Lung (tissue), 12 donors: ENCODE measurements around the gene PLCH1. TPM values are rescaled to one million over a fixed set of nuclear protein-coding genes. Genes with fewer than 3 reads are reported as not detected.

Source experiments
- ATAC-seq: fragments of 200-7000 bp; cut with Tn5 transposase; one replicate; pipeline ENCODE4 v1.9.1; 2020; ENCODE audit warnings: moderate number of reproducible peaks; ENCODE audit not compliant: insufficient read depth, low FRiP score
- DNase-seq, 3 donors: peaks; one replicate each; pipeline ENCODE4 v3.0.0-alpha.2; 2013 to 2017
- H3K27ac ChIP-seq, 2 donors: one replicate each; pipeline ENCODE4 v1.5.1; 2013; ENCODE audit warnings: mild to moderate bottlenecking in 2 of 2, moderate library complexity in 2 of 2, control low read depth in 1 of 2, inconsistent platforms in 1 of 2, low read depth in 1 of 2, low read length in 1 of 2
- H3K27me3 ChIP-seq, 3 donors: one replicate each; pipeline ENCODE4 v1.5.1; 2013; ENCODE audit warnings: low read length in 2 of 3; ENCODE audit not compliant: control insufficient read depth in 3 of 3, insufficient read depth in 3 of 3
- H3K36me3 ChIP-seq, 4 donors: one replicate each; pipeline ENCODE4 v1.5.1; 2013; ENCODE audit warnings: low read length in 4 of 4, mild to moderate bottlenecking in 1 of 4, moderate library complexity in 1 of 4; ENCODE audit not compliant: control insufficient read depth in 4 of 4, insufficient read depth in 4 of 4
- H3K4me1 ChIP-seq, 5 donors: one replicate each; pipeline ENCODE4 v1.5.1; 2013; ENCODE audit warnings: low read length in 5 of 5, mild to moderate bottlenecking in 2 of 5, moderate library complexity in 1 of 5; ENCODE audit not compliant: control insufficient read depth in 5 of 5, insufficient read depth in 5 of 5
- H3K4me3 ChIP-seq: one replicate; pipeline ENCODE4 v1.5.1; 2013; ENCODE audit warnings: mild to moderate bottlenecking, control low read depth, moderate library complexity
- H3K9ac ChIP-seq, 2 donors: one replicate each; pipeline ENCODE4 v1.5.1; 2013; ENCODE audit warnings: low read length in 2 of 2, control low read depth in 1 of 2; ENCODE audit not compliant: insufficient read depth in 1 of 2
- H3K9me3 ChIP-seq, 4 donors: one replicate each; pipeline ENCODE4 v1.5.1; 2013; ENCODE audit warnings: low read length in 3 of 4, mild to moderate bottlenecking in 1 of 4, moderate library complexity in 1 of 4; ENCODE audit not compliant: control insufficient read depth in 4 of 4, insufficient read depth in 3 of 4
- WGBS, 2 donors: extraction: QIAGEN DNeasy Blood & Tissue Kit; methylation state at CpG; one replicate each; pipeline ENCODE4 v1.1.7; 2013; 5-methylcytosine and 5-hydroxymethylcytosine counted together
- polyA plus RNA-seq, 2 donors: library from polyadenylated mRNA; stranded (reverse); fragments of 200-250 nt; gene quantifications; one replicate each; pipeline ENCODE4 v1.2.1, GENCODE V29; 2013
- total RNA-seq, 2 donors: library from RNA; depleted of rRNA in 1 of 2; stranded (reverse); fragments of >200 nt in 1 of 2; gene quantifications; one replicate each; pipeline ENCODE4 v1.2.1, GENCODE V29; 2014 to 2021
- TF ChIP-seq, protein P1 (sequence below): IDR thresholded peaks from 2 replicates; pipeline ENCODE4 v1.5.1; 2012; ENCODE audit warnings: mild to moderate bottlenecking; ENCODE audit errors: control extremely low read depth, extremely low read depth
- donor health status: control.
- donor health status: control.
- donor health status: Bipolar disorder and iron deficiency.
- donor health status: healthy.
- donor health status: DM: yes; HTN: yes; CAD: no.

Gene PLCH1
- total and polyA plus RNA-seq, 4 donors = 2.5 to 22.8 (median 9.1) TPM

GRCh38 chr3:155634121-155634719 is 110.7 kb downstream of the PLCH1 start:
- Histone ChIP-seq H3K9ac (no peak overlapping the region), H3K4me3 (no peak overlapping the region), H3K27ac (no peak overlapping the region), H3K4me1 (peaks cover 0 to 10% (median 0%) of the 10 kb centered on the region in 5 donors), H3K9me3 (no peaks in the 10 kb centered on the region), H3K36me3 (no peaks in the 10 kb centered on the region), H3K27me3 (no peaks in the 10 kb centered on the region)
- WGBS, 2 donors = 92 to 97% methylated on average over 3 of the region's 3 CpGs
- ATAC-seq = no peak
- TF ChIP-seq, protein P1, sequence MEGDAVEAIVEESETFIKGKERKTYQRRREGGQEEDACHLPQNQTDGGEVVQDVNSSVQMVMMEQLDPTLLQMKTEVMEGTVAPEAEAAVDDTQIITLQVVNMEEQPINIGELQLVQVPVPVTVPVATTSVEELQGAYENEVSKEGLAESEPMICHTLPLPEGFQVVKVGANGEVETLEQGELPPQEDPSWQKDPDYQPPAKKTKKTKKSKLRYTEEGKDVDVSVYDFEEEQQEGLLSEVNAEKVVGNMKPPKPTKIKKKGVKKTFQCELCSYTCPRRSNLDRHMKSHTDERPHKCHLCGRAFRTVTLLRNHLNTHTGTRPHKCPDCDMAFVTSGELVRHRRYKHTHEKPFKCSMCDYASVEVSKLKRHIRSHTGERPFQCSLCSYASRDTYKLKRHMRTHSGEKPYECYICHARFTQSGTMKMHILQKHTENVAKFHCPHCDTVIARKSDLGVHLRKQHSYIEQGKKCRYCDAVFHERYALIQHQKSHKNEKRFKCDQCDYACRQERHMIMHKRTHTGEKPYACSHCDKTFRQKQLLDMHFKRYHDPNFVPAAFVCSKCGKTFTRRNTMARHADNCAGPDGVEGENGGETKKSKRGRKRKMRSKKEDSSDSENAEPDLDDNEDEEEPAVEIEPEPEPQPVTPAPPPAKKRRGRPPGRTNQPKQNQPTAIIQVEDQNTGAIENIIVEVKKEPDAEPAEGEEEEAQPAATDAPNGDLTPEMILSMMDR = no peak
- no peak for DNase-seq

DNA sequence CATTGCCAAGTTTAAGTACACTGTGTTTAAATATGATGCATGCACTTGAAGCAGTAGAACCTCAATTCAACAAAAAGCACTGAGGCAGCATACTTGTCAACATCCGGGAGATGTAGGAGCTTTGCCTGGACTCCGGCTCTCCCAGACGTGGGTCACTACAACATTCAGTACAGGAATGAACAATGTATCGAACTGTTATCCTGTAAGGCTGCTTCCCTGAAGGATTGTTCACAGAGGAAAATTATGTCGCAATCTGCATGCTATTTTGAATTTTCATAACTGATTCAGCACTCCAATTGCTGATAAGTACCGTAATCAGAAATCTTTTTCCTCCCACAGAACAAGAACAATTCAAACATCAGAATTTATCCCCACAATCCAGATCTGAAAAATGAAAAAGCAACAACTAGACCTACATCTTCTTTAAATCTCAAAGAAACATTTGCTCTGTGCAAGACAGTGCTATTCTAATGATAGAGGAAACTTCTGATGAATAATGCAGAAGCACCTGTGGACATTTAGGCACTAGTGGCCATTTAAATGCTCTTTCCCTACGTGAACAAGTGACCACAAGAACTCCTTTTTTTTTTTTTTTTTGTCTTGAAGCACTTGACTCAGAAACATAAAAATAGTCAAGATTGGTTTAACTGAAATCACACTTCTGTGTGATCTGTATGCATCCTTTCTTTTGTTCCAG is 113.4 kb downstream of the PLCH1 start:
- Histone ChIP-seq H3K27me3 (no peaks in the 10 kb centered on the region), H3K27ac (peak overlapping the region in 1 of 2 donors; percentile 47), H3K36me3 (no peaks in the 10 kb centered on the region), H3K9me3 (no peaks in the 10 kb centered on the region), H3K9ac (no peak overlapping the region), H3K4me1 (peaks cover 0 to 7% (median 0%) of the 10 kb centered on the region in 5 donors), H3K4me3 (no peak overlapping the region)
- TF ChIP-seq, protein P1 = no peak
- 54 to 78% methylated on average over 7 of the region's 7 CpGs for WGBS, 2 donors
- no peak for ATAC-seq
- DNase-seq = peak in 2 of 3 donors; percentile 1 to 23

DNA sequence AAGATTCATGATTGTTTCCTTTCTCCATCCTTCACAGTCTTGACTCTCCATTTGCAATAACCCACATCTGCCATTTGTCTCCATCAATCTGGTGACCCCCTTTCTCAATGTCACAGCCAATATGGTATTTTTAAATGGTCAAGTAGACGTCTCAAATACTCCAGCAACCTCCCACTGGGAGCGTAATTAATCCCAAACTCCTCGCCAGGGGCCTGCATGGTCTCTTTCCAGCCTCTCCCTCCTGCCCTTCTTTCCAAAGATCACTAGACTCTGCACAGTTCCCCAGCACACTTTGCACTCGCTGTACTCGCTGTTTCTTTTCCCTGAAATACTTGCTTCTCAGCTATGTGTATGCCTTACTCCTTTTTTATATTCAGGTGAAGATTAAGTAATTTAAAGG is 115.3 kb downstream of the PLCH1 start:
- no peaks in the 10 kb centered on the region for H3K27me3 ChIP-seq
- H3K4me1 ChIP-seq = peaks cover 0 to 7% (median 0%) of the 10 kb centered on the region in 5 donors
- no peak overlapping the region for H3K27ac ChIP-seq
- 70 to 76% methylated on average over 5 of the region's 5 CpGs for WGBS, 2 donors
- H3K9ac ChIP-seq = no peak overlapping the region
- no peaks in the 10 kb centered on the region for H3K9me3 ChIP-seq
- ATAC-seq = no peak
- H3K4me3 ChIP-seq = no peak overlapping the region
- no peaks in the 10 kb centered on the region for H3K36me3 ChIP-seq
- TF ChIP-seq, protein P1 = no peak
- DNase-seq = no peak
